EL (cell line): ENCODE measurements around the gene TMEM120A.

Experiments used
- DNase-seq: peaks from one replicate; pipeline ENCODE4 v3.0.0-alpha.2; 2016

The TMEM120A gene

GRCh38 chr7:75979759-75980429 lies 14.5 kb downstream of the TMEM120A start:
- no peak for DNase-seq

- no peak for DNase-seq
These were observed 16.7 kb downstream of the TMEM120A start for GRCh38 chr7:75977743-75978142.

- no peak for DNase-seq
These were observed 22.2 kb downstream of the TMEM120A start for GRCh38 chr7:75971961-75972763.

GRCh38 chr7:75971309-75971960 lies 23.0 kb downstream of the TMEM120A start:
- no peak for DNase-seq

- DNase-seq = no peak
These were observed 24.5 kb downstream of the TMEM120A start for GRCh38 chr7:75969704-75970498.

- DNase-seq = no peak
These were observed 25.2 kb downstream of the TMEM120A start for GRCh38 chr7:75969182-75969581.

- DNase-seq = no peak
These were observed 25.8 kb downstream of the TMEM120A start for GRCh38 chr7:75968561-75969001.

GRCh38 chr7:75968012-75968411 lies 26.4 kb downstream of the TMEM120A start:
- no peak for DNase-seq

GRCh38 chr7:75967487-75967997 lies 26.9 kb downstream of the TMEM120A start:
- no peak for DNase-seq

- DNase-seq = no peak
These were observed 27.3 kb downstream of the TMEM120A start for GRCh38 chr7:75967055-75967454.

GRCh38 chr7:75966190-75966961 lies 28.0 kb downstream of the TMEM120A start:
- no peak for DNase-seq

GRCh38 chr7:75965617-75966016 lies 28.8 kb downstream of the TMEM120A start:
- DNase-seq = no peak

- no peak for DNase-seq
These were observed 30.9 kb downstream of the TMEM120A start for GRCh38 chr7:75963381-75963995.

- peak; percentile 76 for DNase-seq
These were observed 31.6 kb downstream of the TMEM120A start for GRCh38 chr7:75962607-75963380.

- DNase-seq = no peak
These were observed 33.2 kb downstream of the TMEM120A start for GRCh38 chr7:75961218-75961617.

- no peak for DNase-seq
These were observed 34.0 kb downstream of the TMEM120A start for GRCh38 chr7:75960372-75960771.

- peak; percentile 33 for DNase-seq
These were observed 35.4 kb downstream of the TMEM120A start for GRCh38 chr7:75958802-75959543.

GRCh38 chr7:75957021-75957736 lies 37.2 kb downstream of the TMEM120A start:
- DNase-seq = no peak

GRCh38 chr7:75955331-75955955 lies 39.0 kb downstream of the TMEM120A start:
- DNase-seq = no peak
